ENCODE measurements around the gene SLC7A8. TPM values are rescaled to one million over a fixed set of nuclear protein-coding genes. Genes with fewer than 3 reads are reported as not detected.

Gene SLC7A8
- total RNA-seq, 2 experiments from 2014 or later: 4.0 to 11.4 TPM

DNA sequence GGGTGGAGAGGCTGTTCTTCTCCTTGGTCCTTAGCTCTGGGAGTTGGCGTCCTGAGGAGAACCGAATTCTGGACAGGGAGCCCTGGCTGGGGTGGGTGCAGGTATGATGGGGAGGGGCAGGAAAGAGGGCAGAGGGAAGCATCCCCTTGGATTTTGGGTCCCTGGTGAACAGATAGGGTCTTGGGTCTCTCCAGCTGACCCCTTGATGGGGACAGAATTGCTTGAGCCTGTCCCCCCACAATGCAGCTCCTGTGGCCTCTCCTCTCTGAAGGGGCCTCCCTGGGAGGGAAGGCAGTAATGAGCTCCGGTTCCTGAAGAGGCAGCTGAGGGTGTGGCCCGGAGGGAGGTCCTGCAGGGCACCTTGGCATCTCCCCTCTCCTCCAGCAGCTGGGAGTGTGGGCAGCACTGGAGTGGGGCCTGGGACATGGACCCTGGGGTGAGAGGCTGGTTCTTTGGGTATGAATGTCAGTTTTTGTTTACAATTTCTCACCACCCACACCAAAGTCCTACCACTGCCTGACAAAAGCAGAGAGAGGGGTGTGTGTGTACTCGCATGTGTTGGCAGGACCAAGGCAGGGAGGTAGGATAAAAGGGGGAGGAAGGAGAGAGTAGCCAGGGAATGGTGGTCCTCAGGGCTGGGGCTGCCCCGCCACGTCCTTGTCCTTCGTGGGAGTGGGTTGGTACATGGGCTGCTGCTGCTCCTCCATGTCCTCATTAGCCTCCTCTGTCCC is 56.7 kb downstream of the SLC7A8 start:
- ChIA-PET CTCF (ENCODE audit: unreplicated experiment) (no interaction called here), POLR2A (interaction anchor here (0.6 kb wide), 1 partner anchor 156 kb away, joined by 3 read pairs; no protein-coding TSS in a partner anchor)
- no peaks in the 10 kb centered on the region for H3K79me2 ChIP-seq (ENCODE audit: insufficient read depth, low read depth, low read length)
- H3K27ac ChIP-seq (ENCODE audit: low read depth, low read length, poor library complexity, severe bottlenecking): no peak overlapping the region
- no peak overlapping the region for H3K4me2 ChIP-seq (ENCODE audit: low read length)
- DNase-seq (ENCODE audit: low spot score): no peak
- no TSS peak for BruUV-seq (replicated peaks)
- intact Hi-C loops (cut with micrococcal nuclease; ENCODE audit: unreplicated experiment): no loop called here
- H3K4me3 ChIP-seq (ENCODE audit: low read depth, low read length, poor library complexity, severe bottlenecking): no peak overlapping the region
- no peaks in the 10 kb centered on the region for H4K20me1 ChIP-seq (ENCODE audit: insufficient read depth, low read length)
- TF ChIP-seq, protein P1, sequence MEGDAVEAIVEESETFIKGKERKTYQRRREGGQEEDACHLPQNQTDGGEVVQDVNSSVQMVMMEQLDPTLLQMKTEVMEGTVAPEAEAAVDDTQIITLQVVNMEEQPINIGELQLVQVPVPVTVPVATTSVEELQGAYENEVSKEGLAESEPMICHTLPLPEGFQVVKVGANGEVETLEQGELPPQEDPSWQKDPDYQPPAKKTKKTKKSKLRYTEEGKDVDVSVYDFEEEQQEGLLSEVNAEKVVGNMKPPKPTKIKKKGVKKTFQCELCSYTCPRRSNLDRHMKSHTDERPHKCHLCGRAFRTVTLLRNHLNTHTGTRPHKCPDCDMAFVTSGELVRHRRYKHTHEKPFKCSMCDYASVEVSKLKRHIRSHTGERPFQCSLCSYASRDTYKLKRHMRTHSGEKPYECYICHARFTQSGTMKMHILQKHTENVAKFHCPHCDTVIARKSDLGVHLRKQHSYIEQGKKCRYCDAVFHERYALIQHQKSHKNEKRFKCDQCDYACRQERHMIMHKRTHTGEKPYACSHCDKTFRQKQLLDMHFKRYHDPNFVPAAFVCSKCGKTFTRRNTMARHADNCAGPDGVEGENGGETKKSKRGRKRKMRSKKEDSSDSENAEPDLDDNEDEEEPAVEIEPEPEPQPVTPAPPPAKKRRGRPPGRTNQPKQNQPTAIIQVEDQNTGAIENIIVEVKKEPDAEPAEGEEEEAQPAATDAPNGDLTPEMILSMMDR (conservative IDR thresholded peaks at IDR 0.05; ENCODE audit: low read length): no peak
- no peak for TF ChIP-seq EZH2phosphoT487 (IDR thresholded peaks at IDR 0.05; ENCODE audit: borderline replicate concordance, low read depth, low read length)
- no peaks in the 10 kb centered on the region for H3K36me3 ChIP-seq (ENCODE audit: insufficient read depth, low read length)
- peaks cover 5% of the 10 kb centered on the region for H3K4me1 ChIP-seq (ENCODE audit: insufficient read depth, low read length, poor library complexity, severe bottlenecking)
- H3K9me2 ChIP-seq (ENCODE audit: insufficient read depth, low read length): no peaks in the 10 kb centered on the region
- no peak overlapping the region for H2AFZ ChIP-seq (ENCODE audit: low read length)
- H3K9me3 ChIP-seq (ENCODE audit: low read length): no peaks in the 10 kb centered on the region

DNA sequence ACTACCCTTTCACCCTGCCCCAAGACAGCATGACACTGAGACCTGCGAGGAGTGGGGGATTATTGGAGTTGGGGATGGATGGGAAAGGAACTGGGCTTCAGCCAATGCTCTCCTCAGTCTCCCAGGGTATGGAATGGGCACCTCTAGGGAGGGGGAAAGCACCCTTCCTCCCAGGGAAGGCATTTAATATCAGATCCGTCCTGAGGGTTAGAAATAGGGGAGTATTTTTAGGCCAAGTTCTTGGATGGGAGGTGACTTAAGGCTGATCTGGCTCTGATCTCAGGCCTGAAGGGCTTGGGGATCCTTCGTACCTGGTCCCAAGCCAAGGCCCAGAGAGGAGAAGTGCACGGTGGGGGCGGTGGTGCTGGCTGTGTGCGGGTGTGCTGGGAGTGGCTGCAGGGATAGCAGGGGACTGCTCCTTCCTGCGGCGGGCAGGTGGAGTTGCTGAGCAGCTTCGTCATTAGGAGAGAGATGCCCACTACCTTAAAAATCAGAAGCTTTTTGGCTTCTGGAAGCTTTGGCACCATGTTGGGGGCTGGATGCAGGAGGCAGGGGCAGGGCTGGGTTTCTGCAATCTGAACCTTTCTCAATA is 57.4 kb downstream of the SLC7A8 start:
- no peak overlapping the region for H3K4me2 ChIP-seq (ENCODE audit: low read length)
- H3K27ac ChIP-seq (ENCODE audit: low read depth, low read length, poor library complexity, severe bottlenecking): no peak overlapping the region
- no peaks in the 10 kb centered on the region for H3K79me2 ChIP-seq (ENCODE audit: insufficient read depth, low read depth, low read length)
- POLR2A ChIA-PET: interaction anchor here (0.6 kb wide), 1 partner anchor 157 kb away, joined by 3 read pairs; no protein-coding TSS in a partner anchor
- no peak overlapping the region for H2AFZ ChIP-seq (ENCODE audit: low read length)
- intact Hi-C loops (cut with micrococcal nuclease; ENCODE audit: unreplicated experiment): no loop called here
- no peak for DNase-seq (ENCODE audit: low spot score)
- TF ChIP-seq, protein P1 (conservative IDR thresholded peaks at IDR 0.05; ENCODE audit: low read length): no peak
- no peak for TF ChIP-seq EZH2phosphoT487 (IDR thresholded peaks at IDR 0.05; ENCODE audit: borderline replicate concordance, low read depth, low read length)
- BruUV-seq (replicated peaks): no TSS peak
- no peaks in the 10 kb centered on the region for H3K36me3 ChIP-seq (ENCODE audit: insufficient read depth, low read length)
- CTCF ChIA-PET (ENCODE audit: unreplicated experiment): no interaction called here
- H3K4me1 ChIP-seq (ENCODE audit: insufficient read depth, low read length, poor library complexity, severe bottlenecking): peaks cover 12% of the 10 kb centered on the region
- no peaks in the 10 kb centered on the region for H3K9me3 ChIP-seq (ENCODE audit: low read length)
- no peaks in the 10 kb centered on the region for H3K9me2 ChIP-seq (ENCODE audit: insufficient read depth, low read length)
- no peaks in the 10 kb centered on the region for H4K20me1 ChIP-seq (ENCODE audit: insufficient read depth, low read length)
- H3K4me3 ChIP-seq (ENCODE audit: low read depth, low read length, poor library complexity, severe bottlenecking): no peak overlapping the region

DNA sequence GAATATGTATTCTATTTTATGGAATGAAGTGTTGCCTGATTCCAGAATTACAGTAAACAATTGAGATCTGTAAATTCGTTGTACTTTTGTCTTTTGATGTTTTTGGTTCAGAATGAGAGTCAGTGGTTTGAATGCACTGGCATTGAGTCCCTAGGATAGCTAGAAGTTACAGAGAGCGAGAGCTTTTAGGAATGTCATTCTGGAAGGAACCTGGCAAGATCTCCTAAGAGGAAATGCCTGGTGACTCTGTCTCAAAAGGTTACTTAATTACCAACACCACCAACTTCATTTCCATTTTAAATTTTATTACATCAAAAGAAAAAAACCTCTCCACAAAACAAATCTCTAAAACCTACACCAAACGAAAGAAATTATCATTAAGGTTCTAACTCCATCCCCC is 58.4 kb downstream of the SLC7A8 start:
- Histone ChIP-seq H3K4me1 (ENCODE audit: insufficient read depth, low read length, poor library complexity, severe bottlenecking) (peaks cover 22% of the 10 kb centered on the region), H3K36me3 (ENCODE audit: insufficient read depth, low read length) (no peaks in the 10 kb centered on the region), H3K9me2 (ENCODE audit: insufficient read depth, low read length) (no peaks in the 10 kb centered on the region), H2AFZ (ENCODE audit: low read length) (no peak overlapping the region), H3K27ac (ENCODE audit: low read depth, low read length, poor library complexity, severe bottlenecking) (no peak overlapping the region), H4K20me1 (ENCODE audit: insufficient read depth, low read length) (no peaks in the 10 kb centered on the region), H3K9me3 (ENCODE audit: low read length) (no peaks in the 10 kb centered on the region), H3K79me2 (ENCODE audit: insufficient read depth, low read depth, low read length) (no peaks in the 10 kb centered on the region), H3K4me3 (ENCODE audit: low read depth, low read length, poor library complexity, severe bottlenecking) (no peak overlapping the region), H3K4me2 (ENCODE audit: low read length) (no peak overlapping the region)
- no TSS peak for BruUV-seq (replicated peaks)
- CTCF ChIA-PET (ENCODE audit: unreplicated experiment): no interaction called here
- POLR2A ChIA-PET: no interaction called here
- intact Hi-C loops (cut with micrococcal nuclease; ENCODE audit: unreplicated experiment): no loop called here
- DNase-seq (ENCODE audit: low spot score): no peak
- TF ChIP-seq EZH2phosphoT487 (IDR thresholded peaks at IDR 0.05; ENCODE audit: borderline replicate concordance, low read depth, low read length): no peak
- TF ChIP-seq, protein P1 (conservative IDR thresholded peaks at IDR 0.05; ENCODE audit: low read length): no peak
